ENCODE results near the gene USH1G. TPM values are rescaled to one million over a fixed set of nuclear protein-coding genes. Genes with fewer than 3 reads are reported as not detected.
"Not testable (repeated sequence)": the region's sequence is repeated elsewhere in the genome, so short reads cannot be mapped to it uniquely, and the experiment has no call there.

USH1G gene
- total and polyA plus RNA-seq, 12 donors, result 0.40 to 5.0 (median 1.2) TPM

GRCh38 chr17:74971069-74971841 lies 48.2 kb upstream of the USH1G start:
- no peak for TF ChIP-seq CTCF (IDR thresholded peaks at IDR 0.05)
- TF ChIP-seq POLR2A (IDR thresholded peaks at IDR 0.05), result no peak
- intact Hi-C loops (cut with DNase I), result loop anchor here in 1 of 2 donors (10.0 kb wide), 1 partner anchor 64 kb away; no protein-coding TSS in a partner anchor
- Histone ChIP-seq H3K9me3 (replicated peaks in 1 of 3) (no peaks in the 10 kb centered on the region), H3K4me3 (peak overlapping the region in 1 of 4 donors; percentile 69), H3K36me3 (replicated peaks in 1 of 2) (no peaks in the 10 kb centered on the region), H3K4me1 (replicated peaks in 1 of 2) (peaks cover 0 to 13% of the 10 kb centered on the region in 2 donors), H3K27me3 (peaks cover 5% of the 10 kb centered on the region), H3K27ac (peak overlapping the region in 2 of 5 donors; percentile 38 to 52)
- no peak for DNase-seq
- WGBS, 4 donors, result 76 to 88% (median 81%) methylated on average over 8 of the region's 8 CpGs

DNA sequence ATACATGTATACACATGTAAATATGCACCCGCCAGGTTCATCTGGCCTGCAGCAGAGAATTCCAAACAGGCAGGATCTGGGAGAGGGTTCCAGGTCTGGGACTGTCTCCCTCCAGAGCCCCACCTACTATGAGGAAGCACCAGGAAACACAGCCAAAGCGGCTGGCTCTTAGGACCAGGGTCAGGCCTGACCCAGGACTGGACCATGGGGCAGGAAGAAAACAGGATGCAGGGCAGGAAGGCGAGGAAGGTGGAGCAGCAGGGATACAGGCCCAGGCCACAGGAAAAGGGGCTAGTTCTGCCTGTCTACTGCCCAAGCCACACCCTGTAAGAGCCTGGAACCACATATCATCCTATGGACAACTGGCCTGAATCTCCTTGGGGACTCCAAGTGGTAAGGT lies 47.3 kb upstream of the USH1G start:
- H3K4me1 ChIP-seq (replicated peaks in 1 of 2), result peaks cover 0 to 13% of the 10 kb centered on the region in 2 donors
- no peak overlapping the region for H3K4me3 ChIP-seq
- peak overlapping the region in 1 of 5 donors; percentile 39 for H3K27ac ChIP-seq
- no peaks in the 10 kb centered on the region for H3K9me3 ChIP-seq (replicated peaks in 1 of 3)
- peak in 1 of 7 donors; percentile 46 for DNase-seq
- intact Hi-C loops (cut with DNase I), result loop anchor here in 1 of 2 donors (10.0 kb wide), 1 partner anchor 64 kb away; no protein-coding TSS in a partner anchor
- no peaks in the 10 kb centered on the region for H3K36me3 ChIP-seq (replicated peaks in 1 of 2)
- H3K27me3 ChIP-seq, result peaks cover 5% of the 10 kb centered on the region
- WGBS, 4 donors, result 79 to 90% (median 79%) methylated on average over 2 to 3 of the region's 3 CpGs
- TF ChIP-seq POLR2A (IDR thresholded peaks at IDR 0.05), result peak in 1 of 2 donors; percentile 12
- no peak for TF ChIP-seq CTCF (IDR thresholded peaks at IDR 0.05)

DNA sequence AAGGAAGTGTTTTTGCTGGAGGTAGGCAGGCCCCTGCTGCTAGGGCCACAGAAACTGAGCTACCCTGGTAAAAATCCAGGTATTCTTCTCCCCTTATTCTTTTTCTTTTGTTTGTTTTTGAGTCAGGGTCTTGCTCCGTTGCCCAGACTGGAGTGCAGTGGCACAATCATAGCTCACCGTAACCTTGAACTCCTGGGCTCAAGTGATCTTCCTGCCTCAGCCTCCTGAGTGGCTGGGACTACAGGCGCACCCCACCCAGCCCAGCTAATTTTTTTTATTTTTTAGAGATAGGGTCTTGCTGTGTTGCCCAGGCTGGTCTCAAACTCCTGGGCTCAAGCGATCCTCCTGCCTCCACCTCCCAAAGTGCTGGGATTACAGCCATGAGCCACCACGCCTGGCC lies 46.4 kb upstream of the USH1G start:
- not testable (repeated sequence) for H3K27ac ChIP-seq; H3K4me3 ChIP-seq; DNase-seq; H3K9me3 ChIP-seq (replicated peaks in 1 of 3); H3K27me3 ChIP-seq; H3K36me3 ChIP-seq (replicated peaks in 1 of 2)
- 89 to 96% (median 89%) methylated on average over 5 of the region's 5 CpGs for WGBS, 4 donors
- H3K4me1 ChIP-seq (replicated peaks in 1 of 2), result peaks cover 0 to 13% of the 10 kb centered on the region in 2 donors
- intact Hi-C loops (cut with DNase I), result loop anchor here in 1 of 2 donors (10.0 kb wide), 1 partner anchor 135 kb away; the partner anchor contains the start of gene ARMC7

DNA sequence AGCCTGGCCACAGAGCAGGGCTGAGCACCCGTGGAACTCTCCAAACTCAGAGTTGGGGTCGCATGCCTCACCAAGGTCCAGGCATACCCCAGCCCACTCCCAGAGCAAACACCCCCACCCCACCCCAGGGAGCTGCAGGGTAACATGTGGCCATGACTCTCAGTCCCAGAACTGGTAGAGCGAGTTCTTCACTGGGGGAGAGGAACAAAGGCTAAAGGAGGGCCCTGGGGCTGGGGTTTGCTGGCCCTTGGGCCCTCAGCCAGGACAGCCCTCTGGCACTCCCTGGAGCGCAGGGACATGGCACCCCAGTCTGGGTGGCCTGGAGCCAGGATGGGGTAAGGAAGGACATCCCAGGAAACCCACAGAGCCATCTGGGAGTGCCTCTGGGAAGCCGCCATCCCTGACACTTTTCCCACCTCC lies 45.3 kb upstream of the USH1G start:
- peaks cover 0 to 13% of the 10 kb centered on the region in 2 donors for H3K4me1 ChIP-seq (replicated peaks in 1 of 2)
- H3K27me3 ChIP-seq, result peaks cover 5% of the 10 kb centered on the region
- DNase-seq, result no peak
- H3K4me3 ChIP-seq, result no peak overlapping the region
- TF ChIP-seq POLR2A (IDR thresholded peaks at IDR 0.05), result no peak
- no peak for TF ChIP-seq CTCF (IDR thresholded peaks at IDR 0.05)
- intact Hi-C loops (cut with DNase I), result loop anchor here in 1 of 2 donors (10.0 kb wide), 1 partner anchor 136 kb away; the partner anchor contains the start of gene ARMC7
- H3K36me3 ChIP-seq (replicated peaks in 1 of 2), result no peaks in the 10 kb centered on the region
- no peaks in the 10 kb centered on the region for H3K9me3 ChIP-seq (replicated peaks in 1 of 3)
- no peak overlapping the region for H3K27ac ChIP-seq
- 65 to 80% (median 72%) methylated on average over 2 to 5 of the region's 5 CpGs for WGBS, 4 donors

Measured in adrenal gland (tissue), 12 donors.